OCI-M2 (cell line): ENCODE data around the gene OPTN.
"Not testable (repeated sequence)": the region's sequence is repeated elsewhere in the genome, so short reads cannot be mapped to it uniquely, and the experiment has no call there.

ENCODE experiments used
- DNase-seq: peaks from one replicate; lab custom pipeline; 2025; ENCODE audit not compliant: unreplicated experiment; lab: John Stamatoyannopoulos, UW

Gene OPTN

DNA sequence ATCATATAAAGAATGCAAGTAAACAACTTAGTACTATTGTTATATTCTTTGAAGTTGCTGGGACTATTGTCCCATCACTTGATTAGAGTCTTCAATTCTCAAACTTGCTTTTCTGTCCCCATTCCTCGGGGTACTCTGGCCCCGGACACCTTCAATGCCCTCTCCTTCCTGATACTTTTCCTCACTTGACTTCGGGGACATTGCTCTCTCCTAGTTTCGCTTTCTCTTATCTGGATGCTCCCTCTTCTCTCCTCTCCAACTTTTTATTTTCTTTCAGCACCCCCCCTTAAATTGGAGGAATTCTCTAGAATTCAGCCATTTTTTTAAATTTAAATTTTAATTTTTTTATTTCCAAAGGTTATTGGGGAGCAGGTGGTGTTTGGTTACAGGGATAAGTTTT is 10.6 kb upstream of the OPTN start:
- no peak for DNase-seq

DNA sequence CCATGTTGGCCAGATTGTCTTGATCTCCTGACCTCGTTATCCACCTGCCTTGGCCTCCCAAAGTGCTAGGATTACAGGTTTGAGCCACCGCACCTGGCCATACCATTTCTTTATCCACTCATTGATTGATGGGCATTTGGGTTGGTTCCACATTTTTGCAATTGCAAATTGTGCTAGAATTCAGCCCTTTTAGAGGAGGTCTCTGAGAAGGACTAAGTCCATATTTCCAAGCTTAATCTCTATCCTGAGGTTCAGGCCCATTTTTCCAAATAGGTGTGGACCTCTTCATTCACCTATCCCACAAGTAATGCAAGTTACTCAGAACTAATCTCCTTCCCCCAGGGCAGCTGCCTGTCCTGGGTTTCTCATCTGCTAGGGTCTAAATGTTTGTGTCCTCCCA is 9.7 kb upstream of the OPTN start:
- no peak for DNase-seq

DNA sequence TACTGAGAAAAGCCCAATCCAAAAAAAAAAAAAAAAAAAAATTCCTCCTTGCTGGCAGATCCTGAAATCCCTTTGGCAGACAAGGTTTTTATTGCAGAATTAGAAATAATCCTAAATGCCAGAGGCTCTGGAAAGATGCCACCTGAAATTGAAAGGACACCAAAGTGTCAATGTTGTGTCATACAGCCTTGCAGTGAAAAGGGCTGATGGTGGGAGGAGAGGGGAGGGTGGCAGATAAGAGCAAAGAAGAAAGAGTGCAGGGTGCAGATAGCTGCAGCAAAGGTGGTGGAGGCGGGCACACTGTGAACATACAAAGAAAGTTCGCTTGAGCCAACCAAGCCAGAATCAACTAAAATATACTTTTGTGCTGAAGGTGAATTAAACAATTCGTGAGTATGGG is 8.2 kb upstream of the OPTN start:
- DNase-seq: no peak

DNA sequence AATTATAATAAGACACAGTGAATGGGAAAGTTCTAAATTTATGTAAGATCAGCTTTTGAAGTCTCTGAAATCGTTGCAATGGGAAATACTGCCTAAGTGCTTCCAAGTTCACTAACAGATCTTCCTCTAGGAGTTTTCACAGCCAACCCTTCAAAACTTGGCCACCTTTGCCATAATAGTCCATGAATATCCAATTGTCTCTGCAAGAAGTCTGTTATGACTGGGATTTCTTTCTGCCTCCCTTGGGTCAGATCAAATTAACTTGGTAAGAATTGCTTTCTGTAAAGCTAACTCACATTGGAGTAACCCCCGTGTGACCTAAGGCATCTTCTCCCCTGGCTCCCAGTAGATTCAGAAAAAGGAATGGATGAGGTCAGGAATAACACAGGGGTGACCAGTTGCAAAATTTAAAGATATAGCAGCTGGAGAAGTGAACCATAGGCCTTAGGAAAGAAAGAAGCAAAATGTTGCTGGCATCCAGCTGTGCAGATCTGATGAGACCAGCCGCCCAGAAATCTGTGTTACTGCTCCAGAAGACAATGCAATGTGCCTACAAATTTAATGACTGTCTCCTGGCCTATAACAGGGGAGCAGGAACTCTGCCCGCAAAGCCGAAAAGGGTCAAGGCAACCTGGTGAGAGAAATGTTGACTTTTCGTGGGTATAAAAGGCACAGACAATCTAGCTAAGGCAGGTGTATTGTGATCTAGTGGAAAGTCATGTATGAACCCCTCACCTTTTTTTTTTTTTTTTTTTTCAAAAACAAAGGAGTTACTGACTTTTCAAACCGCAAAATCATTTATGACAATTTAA is 7.5 kb upstream of the OPTN start:
- DNase-seq: no peak

DNA sequence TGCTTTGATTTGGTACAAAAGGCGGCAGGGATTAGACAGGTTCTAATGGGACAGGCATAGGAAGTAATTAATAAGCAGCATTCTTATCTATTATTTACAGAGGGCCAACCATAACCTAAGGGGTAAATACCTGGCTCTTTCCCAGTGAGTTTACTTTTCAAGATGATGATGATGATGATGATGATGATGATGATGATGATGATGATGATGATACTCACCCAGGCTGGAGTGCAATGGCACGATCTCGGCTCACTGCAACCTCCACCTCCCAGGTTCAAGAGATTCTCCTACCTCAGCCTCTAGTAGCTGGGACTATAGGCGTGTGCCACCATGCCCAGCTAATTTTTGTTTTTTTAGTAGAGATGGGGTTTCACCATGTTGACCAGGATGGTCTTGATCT is 5.9 kb upstream of the OPTN start:
- not testable (repeated sequence) for DNase-seq

DNA sequence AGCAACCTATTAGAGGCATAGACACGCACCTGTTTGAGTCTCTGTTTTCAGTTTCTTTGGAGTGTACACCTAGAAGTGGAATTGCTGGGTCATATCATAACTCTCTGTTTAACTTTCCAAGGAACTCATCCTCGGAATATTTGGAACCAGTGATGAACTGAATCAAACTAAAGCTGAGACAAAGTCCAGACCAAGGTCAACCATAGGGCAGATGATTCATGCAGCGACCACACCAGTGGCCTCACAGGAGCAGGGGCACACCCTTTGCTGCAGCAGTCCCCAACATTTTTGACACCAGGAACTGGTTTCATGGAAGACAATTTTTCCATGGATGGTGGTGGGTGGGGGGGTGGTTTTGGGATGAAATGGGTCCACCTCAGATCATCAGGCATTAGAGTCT is 4.9 kb upstream of the OPTN start:
- DNase-seq: no peak

DNA sequence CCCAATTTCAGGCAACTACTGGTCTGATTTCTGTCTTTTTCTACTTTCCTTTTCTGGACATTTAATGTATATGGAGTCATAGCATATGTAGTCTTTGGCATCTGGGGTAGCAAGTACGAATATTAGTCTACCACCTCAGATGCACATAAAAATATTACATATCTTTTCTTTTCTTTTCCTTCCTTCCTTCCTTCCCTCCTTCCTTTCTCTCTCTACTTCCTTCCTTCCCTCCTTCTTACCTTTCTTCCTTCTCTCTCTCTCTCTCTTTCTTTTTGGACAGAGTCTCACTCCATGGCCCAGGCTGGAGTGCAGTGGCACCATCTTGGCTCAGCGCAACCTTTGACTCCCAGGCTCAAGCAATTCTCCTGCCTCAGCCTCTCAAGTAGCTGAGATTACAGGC is 4.0 kb upstream of the OPTN start:
- no peak for DNase-seq

DNA sequence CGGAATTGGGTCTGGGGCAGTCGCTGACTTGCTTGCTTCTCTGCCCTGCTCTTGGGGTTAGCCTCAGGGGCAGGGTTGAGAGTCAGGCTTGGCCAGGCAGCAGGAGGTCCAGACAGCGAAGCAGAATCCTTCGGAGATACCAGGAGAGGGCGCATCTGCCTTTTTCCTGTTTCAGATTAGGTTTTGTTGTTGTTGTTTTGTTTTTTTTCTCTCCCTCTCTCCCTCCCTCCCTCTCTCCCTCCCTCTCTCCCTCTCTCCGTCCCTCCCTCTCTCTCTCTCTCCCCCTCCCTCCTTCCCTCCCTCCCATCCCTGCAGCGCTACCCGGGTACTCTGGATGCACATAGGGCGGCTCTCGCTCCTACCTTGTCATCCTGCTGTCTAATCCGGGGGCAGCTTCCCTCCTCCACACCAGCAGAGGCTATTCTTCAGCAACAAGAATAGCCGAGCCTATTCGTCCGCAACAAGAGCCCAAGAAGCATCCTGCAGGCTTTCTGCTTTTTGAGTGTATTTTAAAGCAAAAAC is 758 bp upstream of the OPTN start:
- no peak for DNase-seq

DNA sequence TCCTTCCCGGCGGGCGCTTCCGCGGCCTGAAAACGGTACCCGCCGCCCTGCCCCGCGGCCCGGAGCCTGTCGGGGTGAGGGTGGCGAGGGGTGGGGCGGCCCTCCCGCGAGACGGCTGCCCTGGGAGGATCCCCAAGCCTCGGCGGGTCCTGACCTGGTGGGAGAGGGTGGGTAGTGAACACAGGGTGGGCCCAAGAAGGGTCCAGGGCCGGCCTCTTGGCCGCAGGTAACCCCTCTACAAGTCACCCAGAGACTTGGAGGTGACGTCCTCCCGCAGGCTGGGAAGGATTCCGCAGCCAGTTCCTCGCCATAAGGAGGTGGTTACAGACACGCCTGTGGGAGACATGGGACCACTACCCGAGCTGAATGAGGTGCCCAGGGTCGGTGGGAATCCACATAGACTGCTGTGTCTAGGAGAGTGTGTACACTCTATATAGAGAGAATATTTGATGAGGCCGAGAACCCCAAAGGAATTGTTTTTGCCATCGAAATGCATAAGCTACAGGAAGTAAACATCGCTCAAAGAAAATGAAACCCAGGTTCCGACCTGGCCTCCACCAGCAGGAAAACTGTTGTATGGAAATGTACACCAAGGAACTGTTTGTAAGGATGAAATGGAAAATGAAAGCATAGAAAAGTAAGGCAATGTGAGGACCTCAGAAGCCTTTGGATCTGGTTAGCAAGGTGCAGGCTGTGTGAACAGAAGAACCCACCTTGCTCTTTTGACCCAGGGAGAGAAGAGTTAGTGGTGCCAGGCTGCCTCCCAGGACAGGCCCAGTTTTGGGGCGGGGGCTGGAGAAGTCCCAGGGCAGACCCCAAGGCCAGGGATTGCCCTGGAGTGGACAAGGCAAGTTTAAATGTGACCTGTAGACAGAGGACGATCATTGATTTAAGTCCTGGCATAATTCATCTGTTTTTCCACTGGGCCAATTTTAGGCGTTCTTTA is 659 bp downstream of the OPTN start:
- DNase-seq: no peak

DNA sequence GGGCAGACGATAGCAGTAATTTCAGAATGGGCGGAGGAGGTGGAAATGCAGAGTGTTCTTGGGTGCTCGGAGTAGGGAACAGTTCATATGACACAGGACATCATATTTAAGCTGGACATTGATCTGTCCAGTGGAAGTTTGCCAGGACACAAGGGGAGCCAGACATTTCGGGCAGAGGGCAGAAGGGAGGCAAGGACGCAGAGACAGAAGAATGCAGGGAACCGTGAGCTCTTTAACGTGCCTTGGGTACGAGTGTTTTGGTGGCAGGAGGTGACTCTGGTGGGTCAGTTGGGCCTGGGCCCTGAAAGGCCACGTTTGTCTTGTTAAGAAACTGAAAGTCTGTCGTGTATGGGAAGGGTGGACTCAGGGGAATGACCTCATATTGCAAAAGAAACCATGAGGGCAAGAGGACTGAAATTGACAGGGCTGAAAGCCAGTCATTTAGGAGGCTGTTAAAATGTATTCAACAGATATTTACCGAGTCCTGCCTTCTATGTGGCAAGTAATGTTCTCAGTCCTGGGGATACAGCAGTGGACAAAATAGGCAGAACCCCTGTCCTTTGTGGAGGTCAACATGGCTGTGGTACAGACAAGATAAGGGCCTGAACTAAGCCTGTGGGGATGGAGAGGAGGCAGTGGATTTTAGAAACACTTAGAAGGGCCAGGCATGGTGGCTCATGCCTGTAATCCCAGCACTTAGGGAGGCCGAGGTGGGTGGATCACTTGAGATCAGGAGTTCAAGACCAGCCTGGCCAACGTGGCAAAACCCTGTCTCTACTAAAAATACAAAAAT is 2.2 kb downstream of the OPTN start:
- no peak for DNase-seq

DNA sequence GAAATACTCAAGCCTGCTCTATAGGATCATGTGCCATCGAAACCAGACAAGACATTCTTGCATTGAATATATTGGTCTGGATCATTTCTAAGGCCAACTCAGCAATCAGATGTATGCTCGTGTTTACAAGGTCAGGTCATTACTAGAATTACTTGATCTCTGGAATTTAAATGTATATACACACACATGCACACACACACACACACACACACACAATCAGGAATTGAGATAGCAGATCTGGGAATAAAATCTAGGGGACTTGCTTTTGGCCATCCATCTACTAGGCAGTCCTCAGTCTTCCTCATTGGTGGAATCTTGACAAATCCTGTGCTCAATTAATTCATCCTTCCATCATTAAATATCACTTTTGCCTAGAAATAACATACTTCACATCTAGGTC is 3.6 kb downstream of the OPTN start:
- no peak for DNase-seq

DNA sequence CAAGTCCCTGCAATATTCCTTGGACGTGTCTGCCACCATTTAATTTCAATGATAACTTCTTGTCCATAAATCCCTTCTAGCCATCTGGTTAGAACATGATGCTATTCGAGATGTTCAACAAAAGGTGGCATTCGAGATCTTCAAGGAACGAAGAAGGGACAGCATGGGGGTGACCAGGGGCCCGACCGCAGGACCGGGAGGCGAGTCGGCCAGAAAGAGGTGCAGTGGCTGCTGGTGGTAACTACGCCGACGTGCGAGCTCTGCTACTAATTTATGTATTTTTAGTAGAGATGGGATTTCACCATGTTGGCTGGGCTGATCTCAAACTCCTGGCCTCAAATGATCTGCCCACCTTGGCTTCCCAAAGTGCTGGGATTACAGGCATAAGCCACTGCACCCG is 4.7 kb downstream of the OPTN start:
- no peak for DNase-seq

DNA sequence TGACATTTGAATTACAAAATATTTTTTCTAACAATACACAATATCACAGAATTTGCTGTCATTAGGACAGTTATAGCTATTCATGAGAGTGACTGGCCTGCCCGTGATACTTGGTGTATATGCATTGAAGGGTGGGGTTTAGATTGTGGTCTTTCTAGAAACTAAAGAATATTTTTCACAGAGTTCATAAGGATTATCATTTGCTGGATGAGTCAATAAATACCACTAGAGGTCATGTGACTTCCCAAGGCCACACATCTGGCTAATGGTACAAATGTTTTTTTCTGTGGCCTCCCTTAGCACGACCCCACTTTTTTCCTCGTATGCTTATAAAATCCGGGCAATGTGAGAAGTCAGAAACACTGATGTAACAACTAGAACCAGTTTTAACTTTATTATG is 5.2 kb downstream of the OPTN start:
- DNase-seq: no peak

DNA sequence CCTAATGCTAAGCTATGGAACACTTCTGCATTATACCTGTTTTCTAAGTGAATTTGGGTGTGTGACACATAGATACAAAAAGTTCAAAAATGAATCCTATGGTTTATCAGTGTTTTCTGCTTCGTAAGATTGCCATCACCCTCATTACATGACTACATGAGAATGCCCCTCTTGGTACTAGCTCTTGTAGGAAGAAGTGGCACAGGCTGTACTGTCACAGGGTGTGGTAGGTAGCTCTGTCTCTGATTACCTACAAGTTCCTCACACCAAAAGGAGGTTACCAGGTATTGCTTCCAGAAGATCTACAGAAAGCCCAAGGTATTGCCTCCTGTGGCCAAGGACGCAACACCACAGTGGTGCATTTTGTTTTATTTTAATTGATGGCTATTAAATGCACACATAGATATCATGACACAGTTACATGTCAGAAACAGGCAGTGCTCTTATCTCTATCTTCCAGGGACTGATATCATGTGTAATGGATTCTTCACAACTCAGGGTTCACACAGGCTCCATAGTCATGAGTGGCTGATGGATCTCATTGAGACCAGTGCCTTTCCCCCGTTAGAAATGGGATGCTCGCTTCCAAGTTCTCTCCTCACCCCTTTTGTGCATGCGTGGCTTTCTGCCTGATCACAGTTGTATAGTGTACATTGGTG is 6.6 kb downstream of the OPTN start:
- no peak for DNase-seq

DNA sequence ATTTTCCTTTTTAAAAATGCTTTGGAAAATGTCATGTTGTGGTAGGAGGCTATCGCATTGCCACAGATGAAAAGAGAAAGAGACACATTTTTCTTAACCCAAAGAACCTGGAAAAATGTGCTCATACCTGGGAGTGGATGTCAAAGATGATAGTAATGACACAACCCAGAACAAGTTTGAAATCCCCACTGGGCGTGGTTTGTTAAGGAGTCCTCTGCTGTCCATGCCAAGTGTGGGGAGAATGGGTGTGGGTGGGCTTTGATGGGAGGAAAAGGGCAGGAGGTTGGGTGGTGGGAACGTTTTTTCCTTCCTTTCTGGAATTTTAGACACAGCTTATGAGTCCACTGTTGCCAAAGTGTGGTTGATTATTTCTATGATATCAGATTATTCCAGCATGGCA is 10.9 kb downstream of the OPTN start:
- DNase-seq: no peak

DNA sequence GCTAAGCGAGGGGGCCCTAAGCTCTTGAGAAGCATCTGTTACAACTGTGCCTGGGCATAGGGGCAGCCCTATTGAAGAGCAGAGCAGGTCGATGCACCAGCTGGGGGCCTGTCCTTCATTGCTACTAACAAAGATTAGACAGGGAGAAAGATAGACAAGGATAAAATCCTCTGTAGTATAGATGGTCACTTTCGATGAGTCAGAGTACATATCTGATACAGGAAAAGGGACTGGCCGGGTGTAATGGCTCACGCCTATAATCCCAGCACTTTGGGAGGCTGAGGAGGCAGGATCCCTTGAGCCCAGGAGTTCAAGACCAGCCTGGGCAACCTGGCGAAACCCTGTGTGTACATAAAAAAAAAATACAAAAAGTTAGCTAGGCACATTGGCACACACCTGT is 13.6 kb downstream of the OPTN start:
- DNase-seq: no peak

DNA sequence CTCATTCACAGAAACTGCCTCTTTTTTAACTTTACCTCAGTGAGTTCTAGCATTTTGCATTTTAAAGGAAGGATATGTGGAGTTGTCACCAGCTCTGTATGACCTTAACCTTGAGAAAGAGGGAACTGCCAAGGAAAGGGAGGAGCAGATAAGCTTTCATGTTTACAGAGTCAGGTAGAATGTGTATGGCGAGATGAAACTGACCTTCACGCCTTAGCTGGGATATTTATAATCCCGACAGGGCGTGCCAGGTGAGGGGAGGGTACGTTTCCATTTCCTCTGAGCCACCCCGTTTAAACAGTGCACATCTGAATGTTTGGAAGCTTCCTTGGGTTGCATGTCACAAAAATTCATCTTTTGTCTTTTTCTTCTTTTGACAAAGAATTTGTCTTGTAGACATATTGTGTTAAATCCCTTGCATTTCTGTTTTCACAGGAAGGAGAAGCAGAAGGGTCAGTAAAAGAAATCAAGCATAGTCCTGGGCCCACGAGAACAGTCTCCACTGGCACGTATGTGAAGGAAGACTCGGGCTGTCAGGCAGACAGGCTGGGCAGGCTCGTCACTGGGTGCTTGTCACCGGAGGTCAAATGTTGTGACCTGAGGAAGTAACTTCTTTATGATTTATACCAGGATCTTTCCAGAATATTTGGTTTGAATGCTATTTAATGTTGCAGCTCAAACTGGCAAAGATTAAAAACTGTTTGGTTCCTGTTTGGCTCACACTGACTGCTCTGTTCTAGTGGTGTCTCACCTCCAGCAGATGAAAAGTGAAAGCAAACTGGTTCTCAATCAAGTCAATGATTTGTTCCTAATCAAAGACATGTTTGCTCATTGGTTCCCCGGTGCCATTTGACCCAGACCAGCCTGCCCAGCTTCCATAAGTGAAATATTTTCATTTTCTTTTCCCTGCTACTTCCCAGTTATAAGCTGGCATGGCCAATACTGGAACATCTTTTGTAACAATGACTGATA is 16.2 kb downstream of the OPTN start:
- DNase-seq: no peak

DNA sequence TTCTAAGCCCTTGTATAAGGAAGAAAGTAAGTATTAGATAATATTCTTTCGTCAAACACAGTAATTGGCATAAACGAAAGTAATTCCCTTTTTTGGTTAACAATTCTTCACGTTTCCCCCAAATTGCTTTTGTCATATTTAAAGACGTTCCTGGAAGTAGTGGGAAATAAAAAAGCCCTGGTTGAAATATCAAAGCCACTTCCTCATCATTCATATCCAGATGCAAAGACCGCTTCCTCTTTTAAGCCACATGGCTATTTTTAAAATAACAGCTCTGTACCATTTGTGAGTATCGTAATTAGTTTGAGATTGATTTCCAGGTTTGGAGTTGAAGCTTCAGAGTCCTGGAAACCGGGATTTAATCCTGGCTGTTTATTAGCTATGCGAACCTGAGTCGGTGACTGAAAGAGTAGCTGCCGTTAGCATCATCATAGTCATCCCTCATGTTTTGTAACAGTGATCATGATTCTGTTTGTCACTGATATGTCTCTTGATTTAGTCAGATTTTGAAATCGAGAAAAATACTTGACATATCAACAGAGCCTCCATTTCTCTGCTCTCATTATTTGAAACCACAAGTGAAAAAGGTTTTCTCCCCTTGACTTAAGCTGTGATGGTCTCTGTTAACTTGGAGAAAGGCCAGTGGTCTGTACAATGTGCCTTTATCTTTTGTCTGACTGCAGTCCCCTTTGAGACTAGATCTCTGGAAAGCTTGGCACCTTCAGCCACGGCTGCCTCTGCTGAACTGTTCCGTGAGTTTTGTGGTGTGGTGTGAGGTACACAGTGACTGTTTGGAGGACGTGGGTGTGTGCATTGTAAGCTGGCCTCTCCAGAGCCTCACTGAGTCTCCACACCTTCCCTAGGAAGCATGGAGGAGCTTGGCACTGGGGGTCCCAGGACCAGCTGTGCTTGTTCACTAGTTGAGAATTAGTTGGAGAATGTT is 18.1 kb downstream of the OPTN start:
- no peak for DNase-seq
